KMS-11 (cell line): ENCODE measurements around the gene RAB31.

Experiments used
- H2AFZ ChIP-seq: fragments of 200-600 bp; sonication (generic); 2 replicates; pipeline ENCODE4 v1.6.1; 2016; ENCODE audit warnings: antibody characterized with exemption, mixed run types, low read depth
- H3K27ac ChIP-seq: fragments of 200-600 bp; sonication (generic); 2 replicates; pipeline ENCODE4 v1.6.1; 2016; ENCODE audit warnings: mild to moderate bottlenecking, mixed run types
- H3K27me3 ChIP-seq: fragments of 200-600 bp; sonication (generic); 2 replicates; pipeline ENCODE4 v1.6.1; 2017; ENCODE audit warnings: mild to moderate bottlenecking, low read depth, mixed run types, moderate library complexity; ENCODE audit not compliant: insufficient read depth
- H3K36me3 ChIP-seq: fragments of 200-600 bp; sonication (generic); 2 replicates; pipeline ENCODE4 v1.6.1; 2017; ENCODE audit warnings: mild to moderate bottlenecking, mixed run types; ENCODE audit not compliant: insufficient read depth
- H3K4me1 ChIP-seq: fragments of 200-600 bp; sonication (generic); 2 replicates; pipeline ENCODE4 v1.6.1; 2016; ENCODE audit warnings: mild to moderate bottlenecking, low read depth, mixed run types; ENCODE audit not compliant: poor library complexity, severe bottlenecking
- H3K4me2 ChIP-seq: fragments of 200-600 bp; sonication (generic); 2 replicates; pipeline ENCODE4 v1.7.0; 2016; ENCODE audit warnings: mild to moderate bottlenecking, mixed run types
- H3K4me3 ChIP-seq: fragments of 200-600 bp; sonication (generic); IDR thresholded peaks from 2 replicates; pipeline ENCODE4 v1.6.1; 2017; ENCODE audit warnings: low read depth, low read length, mixed read lengths; ENCODE audit not compliant: insufficient read depth
- H3K79me2 ChIP-seq: fragments of 200-600 bp; sonication (generic); 2 replicates; pipeline ENCODE4 v1.6.1; 2016; ENCODE audit warnings: low read depth, mixed run types; ENCODE audit not compliant: insufficient read depth
- H3K9ac ChIP-seq: fragments of 200-600 bp; sonication (generic); 2 replicates; pipeline ENCODE4 v1.6.1; 2016; ENCODE audit warnings: mild to moderate bottlenecking, mixed run types
- H4K20me1 ChIP-seq: fragments of 200-600 bp; sonication (generic); 2 replicates; pipeline ENCODE4 v1.6.1; 2016; ENCODE audit warnings: mild to moderate bottlenecking, mixed run types; ENCODE audit not compliant: insufficient read depth
- TF ChIP-seq, protein P1 (sequence below): fragments of 200-600 bp; sonication (generic); conservative IDR thresholded peaks from 2 replicates; pipeline ENCODE4 v1.6.1; 2017; ENCODE audit warnings: low read depth, mild to moderate bottlenecking, antibody characterized with exemption, low read length, moderate library complexity, mixed read lengths

RAB31 gene

DNA sequence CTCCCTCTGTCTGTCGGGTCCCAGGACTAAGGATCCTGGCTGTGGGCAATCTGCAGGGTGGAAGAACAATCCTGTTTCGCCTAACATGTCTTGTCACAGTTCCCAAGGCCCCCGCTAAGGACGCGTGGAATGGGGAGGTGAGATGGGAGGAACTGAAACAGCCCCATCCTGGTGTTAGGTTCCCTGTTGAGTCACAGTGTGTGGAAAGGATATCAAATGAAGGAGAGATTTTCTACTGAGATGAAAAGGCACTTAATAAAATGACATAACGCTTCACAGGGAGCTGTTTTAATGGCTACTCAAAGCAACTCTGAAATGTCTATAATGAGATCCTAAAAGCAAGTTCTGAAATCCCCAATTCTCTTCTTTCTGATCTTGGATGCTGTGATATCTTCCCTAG lies 52.5 kb downstream of the RAB31 start:
- Histone ChIP-seq H3K79me2 (no peaks in the 10 kb centered on the region), H3K4me2 (no peak overlapping the region), H3K9ac (no peak overlapping the region), H3K27ac (no peak overlapping the region), H3K27me3 (no peaks in the 10 kb centered on the region), H2AFZ (no peak overlapping the region), H3K4me3 (no peak overlapping the region), H3K4me1 (no peaks in the 10 kb centered on the region), H4K20me1 (no peaks in the 10 kb centered on the region), H3K36me3 (no peaks in the 10 kb centered on the region)
- TF ChIP-seq, protein P1, sequence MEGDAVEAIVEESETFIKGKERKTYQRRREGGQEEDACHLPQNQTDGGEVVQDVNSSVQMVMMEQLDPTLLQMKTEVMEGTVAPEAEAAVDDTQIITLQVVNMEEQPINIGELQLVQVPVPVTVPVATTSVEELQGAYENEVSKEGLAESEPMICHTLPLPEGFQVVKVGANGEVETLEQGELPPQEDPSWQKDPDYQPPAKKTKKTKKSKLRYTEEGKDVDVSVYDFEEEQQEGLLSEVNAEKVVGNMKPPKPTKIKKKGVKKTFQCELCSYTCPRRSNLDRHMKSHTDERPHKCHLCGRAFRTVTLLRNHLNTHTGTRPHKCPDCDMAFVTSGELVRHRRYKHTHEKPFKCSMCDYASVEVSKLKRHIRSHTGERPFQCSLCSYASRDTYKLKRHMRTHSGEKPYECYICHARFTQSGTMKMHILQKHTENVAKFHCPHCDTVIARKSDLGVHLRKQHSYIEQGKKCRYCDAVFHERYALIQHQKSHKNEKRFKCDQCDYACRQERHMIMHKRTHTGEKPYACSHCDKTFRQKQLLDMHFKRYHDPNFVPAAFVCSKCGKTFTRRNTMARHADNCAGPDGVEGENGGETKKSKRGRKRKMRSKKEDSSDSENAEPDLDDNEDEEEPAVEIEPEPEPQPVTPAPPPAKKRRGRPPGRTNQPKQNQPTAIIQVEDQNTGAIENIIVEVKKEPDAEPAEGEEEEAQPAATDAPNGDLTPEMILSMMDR: no peak

DNA sequence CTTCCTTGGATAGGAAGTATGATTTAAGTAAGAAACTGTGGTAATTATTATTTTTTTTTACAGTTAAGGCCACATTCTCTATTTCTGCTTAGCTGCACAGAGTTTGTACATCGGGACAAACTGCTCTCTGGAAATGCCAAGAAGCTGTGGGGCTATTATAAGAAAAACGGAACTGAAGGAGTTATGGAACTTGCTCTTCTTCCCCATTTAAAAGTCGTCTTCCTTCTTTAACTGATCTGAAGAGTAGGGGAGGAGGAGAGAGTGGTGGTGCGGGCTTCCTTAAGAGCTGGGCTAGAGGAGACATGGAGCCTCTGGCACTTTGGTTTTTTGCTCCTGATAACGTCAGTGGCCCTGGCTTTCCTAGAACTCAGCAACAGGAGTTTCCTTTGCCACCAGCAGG lies 54.4 kb downstream of the RAB31 start:
- Histone ChIP-seq H3K27me3 (no peaks in the 10 kb centered on the region), H3K4me1 (no peaks in the 10 kb centered on the region), H3K27ac (no peak overlapping the region), H3K4me2 (no peak overlapping the region), H3K36me3 (no peaks in the 10 kb centered on the region), H4K20me1 (no peaks in the 10 kb centered on the region), H3K79me2 (no peaks in the 10 kb centered on the region), H2AFZ (no peak overlapping the region), H3K4me3 (no peak overlapping the region), H3K9ac (no peak overlapping the region)
- TF ChIP-seq, protein P1: no peak

- H3K9ac ChIP-seq: no peak overlapping the region
- TF ChIP-seq, protein P1: no peak
These were observed 55.1 kb downstream of the RAB31 start for GRCh38 chr18:9763157-9763556.

DNA sequence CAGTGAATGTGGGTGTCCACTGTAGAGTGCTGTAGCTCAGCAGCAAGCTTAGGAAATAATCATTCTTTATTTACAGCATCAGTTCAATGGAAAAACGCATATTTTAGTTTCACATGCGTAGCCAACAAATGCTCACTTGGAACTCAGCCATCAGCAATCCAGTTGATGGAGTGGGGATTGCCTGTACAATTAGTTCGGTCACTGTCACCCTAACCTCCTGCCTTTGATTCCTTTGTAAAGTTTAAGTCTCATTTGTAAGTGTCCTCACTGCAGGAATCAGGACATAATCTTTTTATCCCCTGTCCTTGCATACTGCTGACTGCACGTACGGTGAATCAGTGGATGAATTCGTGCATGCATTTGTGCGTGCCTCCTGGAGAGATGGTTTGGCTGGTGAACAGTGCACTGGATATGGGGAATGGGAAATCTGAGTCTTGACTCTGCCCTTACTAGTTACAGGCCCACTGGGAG lies 55.9 kb downstream of the RAB31 start:
- Histone ChIP-seq H3K27me3 (no peaks in the 10 kb centered on the region), H3K9ac (no peak overlapping the region), H4K20me1 (no peaks in the 10 kb centered on the region), H3K79me2 (no peaks in the 10 kb centered on the region), H3K4me1 (no peaks in the 10 kb centered on the region), H3K36me3 (no peaks in the 10 kb centered on the region), H3K4me2 (no peak overlapping the region), H3K27ac (no peak overlapping the region), H3K4me3 (no peak overlapping the region), H2AFZ (no peak overlapping the region)
- TF ChIP-seq, protein P1: no peak

More at GRCh38 chr18:9763157-9763556, 55.1 kb downstream of the RAB31 start:
- Histone ChIP-seq H3K27ac (no peak overlapping the region), H3K4me3 (no peak overlapping the region), H2AFZ (no peak overlapping the region), H3K27me3 (no peaks in the 10 kb centered on the region), H4K20me1 (no peaks in the 10 kb centered on the region), H3K36me3 (no peaks in the 10 kb centered on the region), H3K4me2 (no peak overlapping the region), H3K4me1 (no peaks in the 10 kb centered on the region), H3K79me2 (no peaks in the 10 kb centered on the region)
